WTC11 (cell line): ENCODE data around the gene ZNF423.

Experiments
- CTCF ChIP-seq: fragments of 200-600 bp; IDR thresholded peaks from 2 replicates; pipeline ENCODE4 v1.8.0; 2022; ENCODE audit warnings: antibody characterized with exemption
- ESRRA ChIP-seq: sonication (generic); formaldehyde crosslinking; IDR thresholded peaks from 2 replicates; pipeline ENCODE4 v1.8.1; 2022; ENCODE audit warnings: mild to moderate bottlenecking, missing genetic modification reagents, borderline replicate concordance
- FOXP1 ChIP-seq: sonication (generic); formaldehyde crosslinking; IDR thresholded peaks from 2 replicates; pipeline ENCODE4 v1.8.0; 2022; ENCODE audit warnings: missing genetic modification reagents, mild to moderate bottlenecking, moderate library complexity, borderline replicate concordance
- ZMAT4 ChIP-seq: fragments of 250-450 bp; sonication (Bioruptor Pico); IDR thresholded peaks from 2 replicates; pipeline ENCODE4 v1.9.0; 2021; ENCODE audit warnings: mild to moderate bottlenecking

- TF ChIP-seq ZMAT4 (CRISPR knock-in tag) = no peak
- TF ChIP-seq CTCF = no peak
- TF ChIP-seq FOXP1 (CRISPR knock-in tag) = no peak
- TF ChIP-seq ESRRA (CRISPR knock-in tag) = no peak
These were observed 184.6 kb downstream of the ZNF423 start for GRCh38 chr16:49671333-49671732.
